Right kidney (tissue), 9 donors: ENCODE data around the gene ADTRP.

Experiments used
- DNase-seq: peaks from one replicate; pipeline ENCODE4 v3.0.0-alpha.2; 2016
- long read RNA-seq, 8 donors: transcript quantifications; one replicate each; lab custom pipeline, GENCODE V29; 2026

Gene ADTRP
- long read RNA-seq, donor 1, result 0 reads
- long read RNA-seq, donor 2, result 0 reads
- long read RNA-seq, donor 3, result 0 reads
- long read RNA-seq, donor 4, partial matches to known transcripts, result 0 of 1 reads
- long read RNA-seq, donor 4, other reads (novel, unspliced or antisense), result 0 of 1 reads
- long read RNA-seq, donor 5, result 0 reads
- long read RNA-seq, donor 6, partial matches to known transcripts, result 0 of 1 reads
- long read RNA-seq, donor 6, other reads (novel, unspliced or antisense), result 0 of 1 reads
- long read RNA-seq, donor 7, partial matches to known transcripts, result 0 of 1 reads
- long read RNA-seq, donor 7, other reads (novel, unspliced or antisense), result 0 of 1 reads
- long read RNA-seq, donor 8, result 0 reads

DNA sequence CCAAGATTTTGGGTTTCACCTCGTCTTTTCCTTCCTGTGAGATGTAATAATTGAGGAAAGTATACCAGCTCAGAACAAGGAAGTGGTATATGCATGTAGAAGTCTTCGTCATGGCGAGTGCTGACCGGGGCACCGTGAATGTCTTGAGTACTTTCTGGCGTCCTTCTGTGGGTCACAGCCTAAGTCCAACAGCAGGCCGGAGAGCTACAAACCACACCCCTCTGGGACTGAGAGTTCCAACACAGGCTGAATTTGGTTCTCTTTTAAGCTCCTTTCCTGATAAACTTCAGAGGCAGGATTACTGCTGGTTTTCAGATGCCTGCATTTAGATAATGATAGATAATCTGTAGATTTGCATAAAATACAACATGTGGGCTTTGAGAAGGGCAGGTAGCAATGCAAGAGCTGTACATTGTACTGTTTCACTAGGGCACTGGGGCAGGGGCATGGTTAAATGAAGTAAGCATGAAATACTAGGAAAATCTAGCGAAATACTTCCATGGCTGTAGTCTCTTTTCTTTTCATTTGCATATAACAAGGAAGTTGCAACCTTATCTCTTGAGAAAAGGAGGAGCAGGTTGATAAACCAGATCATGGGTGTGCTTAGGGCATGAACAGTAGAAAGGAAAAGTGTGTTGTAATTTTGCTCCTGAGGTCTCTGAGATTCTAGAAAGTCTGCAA, at the start of gene ADTRP:
Gene ADTRP (minus strand): TSS at position 156 of the 681 bp plus-strand sequence. CDS start 44 bp downstream, at position 112.
- no peak for DNase-seq

DNA sequence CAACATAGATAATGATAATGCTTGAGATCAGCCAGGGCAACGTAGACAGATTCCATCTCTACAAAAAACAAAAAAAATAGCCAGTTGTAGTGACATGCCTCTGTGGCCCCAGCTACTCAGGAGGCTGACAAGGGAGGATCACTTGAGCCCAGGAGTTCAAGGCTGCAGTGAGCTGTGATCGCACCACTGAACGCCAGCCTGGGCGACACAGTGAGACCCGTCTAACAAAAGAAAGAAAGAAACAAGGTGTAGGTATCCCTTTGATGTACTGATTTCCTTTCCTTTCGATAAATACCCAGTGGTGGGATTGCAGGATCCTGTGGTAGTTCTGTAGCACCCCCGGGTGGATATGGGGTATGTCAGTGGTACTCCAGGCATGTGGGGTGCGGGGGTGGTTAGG, 48.2 kb upstream of the ADTRP start:
- no peak for DNase-seq

GRCh38 chr6:11824986-11825385, 46.4 kb upstream of the ADTRP start:
- DNase-seq, result no peak

DNA sequence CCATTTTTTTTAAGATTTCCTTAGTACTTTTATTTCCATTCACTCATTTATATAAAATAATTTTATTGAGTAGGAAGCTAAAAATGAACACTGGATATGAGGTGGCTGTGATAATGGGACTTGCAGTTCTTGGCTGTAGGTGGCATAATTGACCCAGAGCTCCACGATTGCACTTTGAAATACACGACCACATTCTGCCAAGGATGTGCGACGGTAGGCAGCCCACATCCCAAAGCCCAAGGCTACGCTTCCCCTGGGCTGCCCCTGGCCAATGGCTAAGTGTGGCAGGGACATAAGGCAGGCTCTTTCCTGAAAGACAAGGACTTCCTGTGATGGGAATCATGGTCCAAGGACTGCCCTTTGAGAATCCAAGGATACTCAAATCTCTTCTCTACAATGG, 43.7 kb upstream of the ADTRP start:
- no peak for DNase-seq

DNA sequence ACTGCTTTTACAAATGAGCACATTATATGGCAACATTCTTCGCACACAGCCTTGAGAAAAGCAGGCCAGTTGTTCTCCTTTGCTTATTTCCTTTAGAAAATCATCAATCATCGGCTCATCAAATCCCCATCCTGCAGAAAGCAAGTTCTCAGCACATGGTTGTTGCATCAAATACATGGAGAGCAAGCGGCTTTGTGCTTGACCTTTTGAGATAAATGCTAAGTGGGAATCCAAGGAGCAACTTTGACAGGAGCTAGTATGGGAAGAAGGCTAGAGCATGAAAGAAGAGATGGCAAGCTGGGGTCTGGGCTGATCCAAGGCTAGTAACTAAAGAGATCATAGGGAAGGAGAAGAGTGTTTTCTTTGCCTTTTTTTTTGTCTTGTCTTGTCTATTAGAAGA, 43.2 kb upstream of the ADTRP start:
- no peak for DNase-seq

- DNase-seq, result no peak
These were observed 42.2 kb upstream of the ADTRP start for GRCh38 chr6:11820821-11821220.

- DNase-seq, result no peak
These were observed 40.9 kb upstream of the ADTRP start for GRCh38 chr6:11819486-11819885.

DNA sequence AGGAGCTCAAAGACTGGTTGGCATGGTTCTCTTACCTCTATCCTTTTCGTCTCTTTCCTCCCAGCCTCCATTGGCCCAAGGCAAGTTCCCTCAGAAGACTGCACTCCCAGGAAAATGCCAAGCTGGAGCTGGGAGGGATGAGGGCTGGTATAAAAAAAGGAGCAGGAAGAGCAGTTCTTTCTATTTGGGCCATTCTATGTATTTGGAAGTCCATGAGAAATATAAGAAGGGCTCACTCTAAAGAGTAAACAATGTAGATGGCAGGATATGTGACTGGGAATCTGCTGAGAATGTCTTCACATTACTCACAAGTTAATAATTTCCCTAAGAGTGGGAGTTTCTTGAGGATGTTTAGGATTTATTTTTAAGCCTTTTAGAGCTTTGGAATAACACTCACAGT, 36.6 kb upstream of the ADTRP start:
- DNase-seq, result no peak

DNA sequence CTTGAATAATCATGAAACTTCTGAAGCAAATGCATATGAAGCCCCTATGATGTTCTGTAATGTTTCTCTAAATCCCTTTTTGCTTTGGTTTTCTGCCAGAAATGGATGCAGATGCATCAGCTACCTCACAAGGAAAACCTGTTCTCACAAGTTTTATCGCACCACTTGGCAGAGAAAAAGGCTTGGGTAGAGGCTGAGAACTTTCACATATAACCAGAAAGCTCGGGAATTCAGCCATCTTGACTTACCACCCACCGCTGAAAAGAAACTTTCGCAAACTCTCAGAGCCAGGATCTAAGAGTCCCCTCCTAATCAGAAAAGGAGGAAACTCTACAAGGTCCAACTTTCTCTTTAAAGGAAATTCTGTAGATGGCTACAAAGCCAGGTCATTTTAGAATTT, 36.2 kb upstream of the ADTRP start:
- no peak for DNase-seq

DNA sequence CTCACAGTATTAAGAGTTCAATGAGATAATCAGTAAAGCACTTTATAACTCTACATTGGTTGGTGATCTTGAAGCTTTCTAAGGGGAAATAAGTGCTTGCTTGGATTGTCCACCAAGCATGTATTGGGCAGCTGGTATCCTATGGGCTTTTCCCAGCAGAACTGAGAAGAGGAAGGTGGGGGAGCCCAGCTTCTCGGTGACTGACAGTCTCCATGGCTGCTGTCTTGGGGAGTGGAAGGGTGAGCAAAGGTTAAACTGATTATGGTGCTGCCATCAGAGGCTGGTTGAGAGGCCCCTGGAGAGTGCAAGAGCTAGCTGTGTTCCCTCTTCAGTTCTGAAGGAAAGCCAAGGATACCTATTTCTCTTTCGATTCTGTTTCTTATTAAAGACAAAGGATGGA, 35.5 kb upstream of the ADTRP start:
- no peak for DNase-seq

- DNase-seq, result no peak
These were observed 35.0 kb upstream of the ADTRP start for GRCh38 chr6:11813606-11814005.

GRCh38 chr6:11812951-11813350, 34.3 kb upstream of the ADTRP start:
- no peak for DNase-seq

GRCh38 chr6:11812439-11812838, 33.8 kb upstream of the ADTRP start:
- DNase-seq, result no peak

DNA sequence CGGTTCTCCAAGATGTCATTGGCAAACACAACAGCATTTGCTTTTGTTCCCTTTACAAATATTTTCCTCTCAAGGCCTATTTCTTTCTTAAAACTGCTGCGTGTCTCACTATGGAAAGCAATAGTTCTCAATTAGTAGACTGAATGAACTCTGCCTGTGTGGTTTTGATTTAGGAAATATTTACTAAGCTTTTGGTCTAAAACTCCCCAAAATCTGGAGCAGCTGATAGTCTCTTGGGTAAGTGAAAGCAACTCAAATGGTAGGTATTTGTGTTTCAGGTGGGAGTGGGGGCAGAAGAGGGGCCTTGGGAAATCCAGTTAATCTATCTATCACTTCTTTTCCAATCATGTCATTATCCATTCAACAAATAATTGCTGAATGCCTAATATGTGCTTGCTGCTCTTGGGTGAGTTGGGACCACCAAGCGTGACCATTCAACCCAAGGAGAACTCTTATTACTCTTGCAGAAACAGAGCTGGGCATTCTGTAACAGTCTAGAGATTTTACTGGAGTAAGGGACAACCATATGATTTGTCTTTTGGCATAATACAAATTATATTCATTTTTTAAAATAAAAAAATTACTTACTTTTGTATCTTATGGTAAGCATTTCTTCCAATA, 33.2 kb upstream of the ADTRP start:
- DNase-seq, result no peak

- DNase-seq, result no peak
These were observed 32.4 kb upstream of the ADTRP start for GRCh38 chr6:11810854-11811643.

GRCh38 chr6:11810039-11810541, 31.5 kb upstream of the ADTRP start:
- DNase-seq, result no peak

GRCh38 chr6:11808054-11808453, 29.5 kb upstream of the ADTRP start:
- no peak for DNase-seq

GRCh38 chr6:11806561-11807317, 28.1 kb upstream of the ADTRP start:
- no peak for DNase-seq

DNA sequence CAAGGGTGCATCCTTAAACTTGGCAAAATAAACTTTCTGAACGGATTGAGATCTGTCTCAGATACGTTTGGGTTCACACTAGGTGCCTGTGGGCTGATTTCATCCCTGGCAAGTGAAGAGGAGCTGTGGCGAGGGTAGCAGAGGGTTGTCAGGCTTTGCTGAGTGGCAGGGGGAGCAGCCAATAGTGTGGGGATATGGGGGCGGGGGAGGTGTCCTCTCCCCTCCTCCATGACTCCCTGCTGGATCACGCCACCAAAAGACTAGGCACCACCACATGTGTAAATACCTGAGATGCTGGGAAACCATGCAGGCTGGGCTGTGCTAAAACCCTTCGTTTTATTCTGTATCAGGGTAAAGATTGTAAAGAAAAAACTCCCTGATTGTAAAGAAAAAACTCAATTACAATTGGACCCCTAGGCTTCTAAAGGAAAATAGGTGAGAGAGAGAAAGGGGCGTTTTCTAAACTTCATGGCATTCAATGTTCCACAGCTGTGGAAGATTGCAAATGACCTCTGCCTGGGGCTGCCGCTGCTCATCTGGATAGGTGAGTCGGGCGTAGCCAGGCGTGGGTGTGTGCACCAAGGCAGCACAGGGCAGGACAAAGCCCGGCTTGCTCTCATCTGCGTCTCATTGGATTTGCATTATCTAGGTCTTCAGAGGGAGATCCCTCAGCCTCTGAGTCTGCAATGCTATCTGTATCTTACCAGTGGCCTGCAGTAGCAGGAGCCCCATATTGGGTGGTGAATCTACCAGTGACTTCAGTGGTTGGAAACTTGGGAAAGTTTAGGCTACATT, 26.9 kb upstream of the ADTRP start:
- no peak for DNase-seq

GRCh38 chr6:11804701-11805100, 26.1 kb upstream of the ADTRP start:
- DNase-seq, result no peak

GRCh38 chr6:11804135-11804534, 25.5 kb upstream of the ADTRP start:
- DNase-seq, result no peak
